HG03103 (cell line): ENCODE data around the gene ARHGAP10.

Experiments used
- ATAC-seq: cut with Tn5 transposase; IDR thresholded peaks from one replicate; pipeline ENCODE4 v1.9.1; 2021; ENCODE audit warnings: low read depth; ENCODE audit not compliant: unreplicated experiment

Gene ARHGAP10

DNA sequence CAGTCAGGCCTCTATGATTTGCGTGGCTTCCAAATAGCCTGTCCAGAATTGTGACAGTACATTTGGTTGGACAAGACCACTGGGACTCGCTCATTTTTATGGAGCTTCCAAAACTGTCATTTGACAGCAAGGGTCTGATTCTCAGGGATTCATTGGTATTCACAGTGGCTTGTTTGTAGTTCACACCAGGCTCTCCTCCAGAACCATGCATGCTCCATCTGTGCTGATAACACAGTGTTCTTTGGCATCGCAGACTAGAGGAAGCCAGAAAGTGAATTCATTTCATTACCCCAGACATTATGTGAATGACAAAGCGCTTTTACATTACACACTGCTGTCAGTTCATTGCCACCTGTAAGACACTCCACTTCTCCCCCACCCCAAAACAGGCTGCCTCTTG is 208.3 kb downstream of the ARHGAP10 start:
- ATAC-seq = no peak

DNA sequence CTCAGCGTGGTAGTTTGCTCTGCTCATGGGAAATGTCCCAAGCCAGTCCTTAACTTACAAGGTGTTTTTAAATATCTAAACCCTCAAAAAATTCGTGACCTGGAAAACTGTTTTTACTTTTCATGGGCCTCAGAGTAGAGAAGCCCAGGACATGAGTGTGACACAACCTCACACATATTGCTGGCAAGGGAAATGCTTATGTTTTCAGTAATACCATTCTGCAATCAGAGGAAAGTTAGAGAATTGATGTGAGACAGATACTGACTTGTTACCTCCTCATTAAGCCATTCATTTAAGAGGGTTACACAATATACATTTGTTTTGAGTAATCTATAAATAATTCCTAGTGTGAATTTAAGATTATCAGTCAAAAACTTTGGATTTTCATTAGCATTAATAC is 209.5 kb downstream of the ARHGAP10 start:
- ATAC-seq = no peak

DNA sequence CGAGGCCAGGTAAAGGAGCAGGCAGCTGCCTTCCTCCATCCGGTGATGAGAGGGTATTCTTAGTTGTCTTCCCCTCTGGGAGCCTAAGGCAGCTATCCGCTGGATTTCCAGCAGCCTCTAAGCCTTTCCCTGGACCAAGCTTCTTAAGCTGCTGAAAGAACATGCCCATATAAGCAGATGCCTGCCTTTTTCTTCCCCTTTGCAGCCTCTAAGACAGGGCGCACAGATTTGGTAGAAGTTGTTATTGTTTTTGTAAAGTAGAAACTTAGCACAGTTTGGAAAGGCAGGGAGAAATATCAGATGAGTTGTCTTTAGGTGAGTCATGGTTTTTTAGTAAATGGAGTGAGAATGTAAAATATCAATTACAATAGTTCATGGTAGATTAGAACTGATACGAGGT is 210.8 kb downstream of the ARHGAP10 start:
- peak; percentile 29 for ATAC-seq

DNA sequence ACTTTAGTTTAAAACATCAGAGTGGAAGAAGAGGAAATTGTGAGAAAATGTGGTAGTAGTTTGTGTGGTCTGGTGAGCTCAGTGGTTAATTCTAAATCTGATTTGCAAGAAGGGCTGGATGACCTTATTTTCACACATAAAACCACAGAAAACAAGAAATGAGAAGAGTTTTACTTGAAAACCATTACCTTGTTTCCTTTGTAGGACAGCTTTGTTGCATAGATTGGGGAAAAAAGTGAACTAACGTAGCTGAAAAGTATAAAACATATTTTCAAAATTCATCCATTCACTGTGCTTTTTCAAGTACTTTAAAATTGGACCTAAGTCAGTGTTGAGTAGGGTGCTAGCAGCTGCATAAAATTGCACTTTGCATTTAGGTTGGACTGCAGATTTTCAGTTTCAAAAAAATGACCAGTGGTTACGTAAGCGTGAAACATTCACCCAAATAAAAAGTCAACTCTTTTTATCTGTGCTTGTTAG is 211.3 kb downstream of the ARHGAP10 start:
- peak; percentile 94 for ATAC-seq

DNA sequence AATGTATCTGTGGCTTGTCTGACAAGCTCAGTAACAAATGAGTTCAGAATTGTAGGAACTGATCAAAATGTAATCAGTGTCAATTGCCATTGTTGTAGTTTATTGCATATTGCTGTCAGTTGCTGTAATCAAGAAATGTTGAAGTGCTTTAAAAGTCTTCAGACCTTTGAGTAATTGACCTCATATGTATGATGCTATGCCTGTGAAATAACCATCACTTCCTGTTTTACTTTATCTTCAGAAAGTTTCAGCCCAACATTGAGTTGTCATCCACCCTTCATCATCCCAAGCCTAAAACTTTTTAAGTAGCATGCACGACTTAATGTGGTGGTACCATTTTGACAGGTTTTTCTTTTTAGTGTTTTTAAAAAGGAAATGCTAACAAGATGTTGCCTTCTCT is 212.4 kb downstream of the ARHGAP10 start:
- ATAC-seq = no peak

DNA sequence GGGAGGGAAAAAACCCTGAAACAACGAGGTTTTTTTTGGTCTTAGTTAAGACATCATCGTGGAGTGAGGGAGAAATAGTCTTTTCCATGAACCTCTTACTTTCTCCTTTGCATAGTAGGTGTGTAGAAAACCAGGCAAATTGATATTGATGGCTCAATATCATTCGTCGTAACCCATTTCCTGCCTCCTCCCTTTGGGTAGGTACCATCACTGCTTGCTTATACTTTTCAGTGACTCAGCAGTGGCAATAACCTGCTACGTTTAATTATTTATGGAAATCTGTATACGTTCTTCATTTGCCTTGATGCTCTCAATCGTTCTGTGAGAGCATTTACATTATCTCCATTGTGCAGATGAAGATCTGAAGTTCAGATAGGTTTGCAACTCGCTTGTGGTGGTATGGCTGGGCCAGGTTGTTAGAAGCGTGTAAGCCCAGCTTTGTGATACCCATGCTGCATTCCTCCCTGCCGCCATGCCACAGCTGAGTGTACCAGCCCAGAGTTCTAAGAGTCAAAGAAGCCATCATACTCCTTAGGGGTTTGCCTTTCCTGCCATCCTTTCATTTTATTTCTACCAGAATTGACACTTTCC is 212.9 kb downstream of the ARHGAP10 start:
- no peak for ATAC-seq

DNA sequence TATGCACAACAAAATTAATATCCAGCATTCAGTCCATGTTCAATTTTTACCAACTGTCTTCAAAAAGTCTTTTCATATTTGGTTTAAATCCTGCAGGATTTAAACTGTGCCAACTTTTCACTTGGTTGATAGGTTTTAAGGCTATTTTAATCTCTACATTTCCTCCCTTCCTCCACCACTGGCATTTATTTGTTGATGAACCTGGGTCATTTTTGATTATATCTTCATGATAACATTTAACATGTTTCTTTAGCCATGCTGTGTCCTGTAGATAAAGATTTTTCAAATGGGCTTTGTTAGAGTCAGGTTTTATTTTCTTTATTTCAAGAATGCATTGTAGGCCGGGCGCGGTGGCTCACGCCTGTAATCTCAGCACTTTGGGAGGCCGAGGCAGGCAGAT is 216.4 kb downstream of the ARHGAP10 start:
- ATAC-seq = no peak

DNA sequence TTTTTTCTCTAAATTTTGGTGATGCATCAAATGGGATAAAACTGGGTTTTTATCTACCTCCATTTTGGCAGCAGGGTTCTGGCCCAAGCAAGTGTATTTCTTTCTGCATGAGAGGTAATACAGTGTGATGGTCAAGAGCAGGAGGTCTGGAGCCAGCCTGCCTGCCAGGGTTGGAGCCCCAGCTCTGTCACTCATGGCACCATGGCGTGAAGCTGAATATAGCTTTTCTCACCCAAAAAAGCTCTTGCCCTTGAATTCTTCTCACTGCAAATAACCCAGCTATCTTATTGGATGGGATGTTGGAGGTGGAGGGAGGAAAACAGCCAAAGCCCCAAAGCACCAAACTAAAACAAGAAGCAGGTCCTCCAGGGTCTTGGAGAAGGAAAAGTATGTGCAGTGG is 218.4 kb downstream of the ARHGAP10 start:
- no peak for ATAC-seq

DNA sequence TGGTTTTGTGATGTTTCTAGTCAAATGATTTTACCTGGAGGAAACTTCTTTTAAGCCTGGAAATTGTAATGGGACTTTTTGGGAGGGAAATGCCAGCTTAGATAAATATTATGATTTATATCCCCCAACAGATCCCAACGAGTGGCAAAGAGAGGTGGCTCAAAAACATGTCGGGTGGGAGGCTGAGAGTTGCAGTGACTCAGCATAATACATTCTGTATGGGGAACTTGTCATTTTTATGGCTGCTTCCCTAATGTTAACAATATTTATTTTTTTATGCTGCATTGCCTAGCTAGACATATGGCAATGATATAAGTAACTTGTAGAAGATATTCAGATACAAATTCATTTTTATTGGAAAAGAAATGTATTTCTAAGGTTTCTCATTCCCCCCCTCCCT is 219.0 kb downstream of the ARHGAP10 start:
- ATAC-seq = no peak

DNA sequence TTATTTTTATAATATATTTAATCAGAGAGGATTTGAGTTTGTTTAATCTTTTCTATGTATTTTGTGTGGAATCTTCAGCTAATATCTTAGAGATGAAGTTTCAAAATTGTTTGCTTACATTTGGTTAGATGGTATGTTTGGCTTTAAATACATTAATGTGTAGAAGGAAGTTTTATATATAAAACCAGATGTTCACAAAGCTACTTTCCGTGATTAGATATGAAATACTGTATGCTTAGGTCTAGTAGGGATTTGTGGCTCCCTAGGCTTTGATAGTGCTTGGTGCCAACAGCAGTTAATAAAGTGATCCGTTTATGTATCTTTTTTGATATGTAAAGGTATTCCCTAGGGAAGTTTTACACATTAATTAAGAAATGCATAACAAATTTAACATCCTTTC is 223.0 kb downstream of the ARHGAP10 start:
- ATAC-seq = no peak

DNA sequence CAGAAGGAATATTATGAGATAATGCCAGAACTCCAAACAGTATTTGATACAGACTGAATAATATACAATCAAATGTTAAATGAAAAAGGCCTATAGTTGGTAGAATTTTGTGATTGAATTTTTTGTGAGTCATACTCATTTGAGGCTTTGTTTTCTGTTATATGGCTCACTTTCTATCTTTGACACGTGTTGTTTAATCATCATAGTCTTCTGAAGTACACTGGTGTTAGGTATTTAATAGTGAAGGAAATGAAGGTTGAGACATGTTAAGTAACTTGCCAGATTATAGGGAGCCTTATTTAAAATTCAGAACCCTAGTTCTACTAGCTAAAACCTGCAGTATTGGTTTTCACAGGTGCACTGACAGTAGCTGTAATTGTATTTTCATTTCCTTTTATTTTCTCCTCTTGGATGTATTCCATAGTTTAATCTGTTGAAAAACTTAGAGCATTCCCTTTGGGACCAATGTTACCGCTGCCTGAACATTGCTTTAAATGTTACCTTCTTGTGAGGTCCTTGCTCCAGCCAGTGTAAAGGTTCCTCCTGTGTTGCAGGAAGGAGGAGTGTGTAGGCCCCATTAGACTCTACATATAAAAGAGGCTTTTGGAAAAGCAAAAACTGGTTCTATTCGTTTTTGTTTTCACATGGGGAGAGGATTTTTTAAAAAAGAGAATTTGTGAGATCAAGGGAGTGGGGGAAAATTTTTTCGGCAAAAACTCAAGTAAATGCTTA is 224.1 kb downstream of the ARHGAP10 start:
- ATAC-seq = no peak

DNA sequence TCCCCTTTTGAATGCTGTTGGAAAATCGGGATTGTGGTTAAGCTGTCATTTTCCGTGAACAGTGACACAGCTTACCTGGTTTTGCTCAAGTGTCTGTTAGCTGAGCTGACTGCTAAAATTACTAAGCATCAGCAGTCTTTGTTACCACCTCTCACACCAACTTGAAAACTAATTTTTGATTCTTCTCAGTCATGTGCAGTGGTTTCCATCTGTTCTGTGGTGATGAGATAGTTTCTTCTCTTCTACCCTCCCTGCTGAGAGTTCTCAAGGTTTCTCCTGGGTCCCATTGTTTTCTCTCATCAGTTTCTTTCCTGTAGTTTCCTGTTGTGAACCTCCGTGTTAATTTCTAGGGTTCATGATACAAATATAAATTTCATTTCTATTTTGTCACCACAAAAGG is 225.6 kb downstream of the ARHGAP10 start:
- ATAC-seq = no peak

DNA sequence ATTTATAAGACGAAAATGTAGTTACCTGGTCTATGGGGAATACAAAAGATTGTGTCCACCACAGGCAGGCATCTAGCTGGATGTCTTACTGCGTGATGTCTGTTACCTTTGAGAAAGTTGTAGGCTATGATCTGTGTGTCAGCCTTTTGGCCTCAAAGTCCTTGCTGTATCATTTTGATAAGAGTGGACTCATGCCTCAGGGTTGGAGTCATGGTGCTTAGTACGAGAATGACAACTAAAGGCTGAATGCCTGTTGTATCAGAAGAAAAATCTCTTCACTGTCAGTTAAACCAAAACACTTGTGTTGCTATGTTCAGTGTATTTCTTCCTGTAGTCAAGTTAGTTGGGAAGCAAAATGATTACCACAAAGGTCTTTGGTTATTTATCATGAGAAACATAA is 226.2 kb downstream of the ARHGAP10 start:
- ATAC-seq = no peak

DNA sequence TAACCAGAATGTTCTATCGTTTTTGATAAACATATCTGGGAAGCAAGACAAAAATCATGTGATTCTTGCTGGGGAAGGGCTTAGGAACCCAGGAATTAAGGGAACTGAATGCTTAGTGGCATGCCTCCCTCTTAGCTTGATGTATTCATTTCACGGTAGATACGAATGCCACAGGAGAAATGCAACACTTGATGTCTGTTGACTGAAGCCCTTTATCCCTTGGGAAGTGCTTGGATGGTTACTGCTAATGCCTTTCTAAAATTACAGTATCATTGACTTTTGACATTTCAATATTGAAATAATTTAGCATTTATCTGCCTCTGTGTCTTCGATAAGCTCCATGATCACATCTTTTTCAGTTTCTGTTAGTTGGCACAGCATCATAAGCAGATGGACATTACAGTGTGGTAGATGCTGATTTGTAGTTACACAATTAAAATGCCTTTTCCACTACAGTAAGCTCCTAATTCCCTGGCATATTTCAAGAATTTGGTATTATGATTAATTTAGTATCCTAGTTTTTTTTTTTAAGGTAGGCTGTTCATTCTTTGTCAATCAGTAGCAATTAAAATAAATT is 226.7 kb downstream of the ARHGAP10 start:
- ATAC-seq = no peak

DNA sequence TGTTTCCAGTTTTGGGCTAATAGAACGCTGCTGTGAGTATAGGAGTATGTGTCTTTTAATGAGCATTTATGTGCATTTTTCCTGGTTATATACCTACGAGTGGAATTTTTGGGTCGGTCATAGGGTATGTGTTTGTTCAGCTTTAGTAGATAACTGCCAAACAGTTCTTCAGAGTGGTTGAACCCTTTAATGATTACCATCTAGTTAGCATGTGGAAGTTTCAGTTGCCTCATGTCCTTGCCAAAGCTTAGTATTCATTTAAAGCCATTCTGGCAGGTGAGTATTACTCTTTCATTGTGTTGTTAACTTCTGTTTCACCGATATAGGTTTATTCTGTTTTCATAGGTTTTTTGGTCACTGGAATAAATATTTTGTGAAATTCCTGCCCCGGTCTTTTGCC is 229.1 kb downstream of the ARHGAP10 start:
- no peak for ATAC-seq

DNA sequence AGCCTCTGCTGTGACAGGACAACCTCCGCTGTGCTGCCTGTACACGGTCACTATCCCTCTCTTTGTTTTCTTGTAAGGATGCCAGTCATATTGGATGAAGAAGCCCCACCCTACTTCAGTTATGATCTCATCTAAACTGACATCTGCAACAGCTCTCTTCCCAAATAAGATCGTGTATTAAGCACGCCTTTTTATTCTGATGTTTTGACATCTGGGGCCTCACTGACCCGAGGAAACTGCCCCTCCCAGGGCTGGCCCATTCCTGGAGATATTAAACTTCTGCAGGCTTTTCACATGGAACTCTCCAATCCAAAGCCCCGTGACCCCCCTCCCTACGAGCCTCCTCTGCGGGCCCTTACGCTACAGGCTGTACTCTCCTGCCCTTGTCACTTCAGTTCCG is 232.0 kb downstream of the ARHGAP10 start:
- ATAC-seq = no peak

DNA sequence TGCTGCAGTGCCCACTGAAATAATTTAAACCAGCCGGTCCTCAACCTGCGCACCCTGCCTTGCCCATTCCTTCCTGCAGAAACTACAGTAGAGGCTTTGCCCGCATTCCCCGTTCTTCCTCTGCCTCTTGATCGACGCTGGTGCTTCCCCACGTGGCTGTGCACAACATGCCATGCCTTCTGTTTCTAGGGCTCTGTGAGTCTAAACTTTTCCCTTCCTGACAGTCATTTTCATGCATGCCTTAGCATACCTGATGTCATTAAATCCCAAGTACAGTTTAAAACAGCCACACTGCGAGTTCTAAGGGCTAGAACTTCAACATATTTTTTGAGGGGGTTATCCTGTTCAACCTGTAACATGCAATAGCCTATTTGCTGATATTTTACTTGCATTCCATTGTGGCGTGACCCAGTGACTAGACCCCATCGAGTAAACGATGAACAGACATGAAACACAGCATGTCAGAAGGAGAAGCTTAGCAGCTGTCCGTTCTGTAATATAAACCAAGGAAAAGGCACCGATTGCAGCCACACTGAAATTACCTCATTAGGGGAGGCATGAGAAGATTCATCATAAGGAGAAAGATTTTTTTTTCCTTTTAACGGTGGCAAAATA is 232.5 kb downstream of the ARHGAP10 start:
- ATAC-seq = no peak

DNA sequence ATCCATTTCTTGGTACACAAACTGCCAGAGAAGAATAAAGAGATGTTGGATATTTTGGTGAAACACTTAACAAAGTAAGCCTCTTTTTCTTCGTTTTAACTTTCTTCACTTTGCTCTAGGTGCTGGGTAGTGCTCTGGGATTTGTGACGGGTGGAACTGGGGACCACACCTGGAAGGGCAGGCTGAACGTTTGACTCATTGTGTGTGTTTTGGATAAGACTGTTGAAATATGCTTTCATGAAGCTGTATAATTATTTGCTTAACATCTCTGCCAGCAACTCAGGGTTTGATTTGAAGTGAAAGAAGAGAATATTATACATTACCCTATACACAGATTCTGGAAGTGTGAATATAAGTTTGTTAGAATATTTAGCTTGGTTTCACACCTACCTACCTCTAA is 233.2 kb downstream of the ARHGAP10 start:
- no peak for ATAC-seq

DNA sequence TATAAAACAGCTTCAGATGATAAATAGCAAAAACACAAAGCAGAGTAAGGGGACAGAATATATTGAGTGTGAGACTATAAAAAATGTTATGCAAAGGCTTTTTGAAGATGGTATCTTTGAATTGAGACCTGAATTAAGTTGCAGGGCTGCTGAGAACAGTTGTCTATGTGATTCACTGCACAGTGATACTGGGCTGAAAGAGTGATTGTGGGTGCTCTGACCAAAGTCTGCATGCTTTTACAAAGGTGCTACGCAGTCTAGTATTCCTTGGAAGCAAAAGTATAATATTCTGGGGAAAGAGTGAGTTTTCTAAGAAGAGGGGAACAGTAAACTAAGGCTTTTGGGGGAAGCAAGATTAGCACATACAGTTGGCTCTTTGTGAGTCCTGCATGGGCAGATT is 234.0 kb downstream of the ARHGAP10 start:
- ATAC-seq = no peak

DNA sequence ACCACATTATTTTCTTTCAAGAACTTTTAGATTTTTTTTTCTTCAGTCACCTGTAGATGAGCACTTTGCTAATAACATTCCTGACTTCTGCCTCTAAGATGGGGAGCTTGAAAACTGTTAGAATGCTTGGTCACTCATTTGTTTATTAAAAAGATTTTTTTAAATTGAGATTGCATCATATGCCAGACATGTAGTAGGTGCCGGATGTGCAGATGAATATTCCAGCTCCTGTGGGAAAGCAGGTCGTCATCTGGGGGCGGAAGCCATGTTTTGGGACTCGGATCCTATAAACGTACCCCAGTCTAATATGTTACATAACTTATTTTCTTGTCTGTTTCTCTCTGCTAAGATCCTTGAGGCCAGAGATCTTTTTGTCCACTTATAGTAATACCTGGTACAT is 236.8 kb downstream of the ARHGAP10 start:
- no peak for ATAC-seq

DNA sequence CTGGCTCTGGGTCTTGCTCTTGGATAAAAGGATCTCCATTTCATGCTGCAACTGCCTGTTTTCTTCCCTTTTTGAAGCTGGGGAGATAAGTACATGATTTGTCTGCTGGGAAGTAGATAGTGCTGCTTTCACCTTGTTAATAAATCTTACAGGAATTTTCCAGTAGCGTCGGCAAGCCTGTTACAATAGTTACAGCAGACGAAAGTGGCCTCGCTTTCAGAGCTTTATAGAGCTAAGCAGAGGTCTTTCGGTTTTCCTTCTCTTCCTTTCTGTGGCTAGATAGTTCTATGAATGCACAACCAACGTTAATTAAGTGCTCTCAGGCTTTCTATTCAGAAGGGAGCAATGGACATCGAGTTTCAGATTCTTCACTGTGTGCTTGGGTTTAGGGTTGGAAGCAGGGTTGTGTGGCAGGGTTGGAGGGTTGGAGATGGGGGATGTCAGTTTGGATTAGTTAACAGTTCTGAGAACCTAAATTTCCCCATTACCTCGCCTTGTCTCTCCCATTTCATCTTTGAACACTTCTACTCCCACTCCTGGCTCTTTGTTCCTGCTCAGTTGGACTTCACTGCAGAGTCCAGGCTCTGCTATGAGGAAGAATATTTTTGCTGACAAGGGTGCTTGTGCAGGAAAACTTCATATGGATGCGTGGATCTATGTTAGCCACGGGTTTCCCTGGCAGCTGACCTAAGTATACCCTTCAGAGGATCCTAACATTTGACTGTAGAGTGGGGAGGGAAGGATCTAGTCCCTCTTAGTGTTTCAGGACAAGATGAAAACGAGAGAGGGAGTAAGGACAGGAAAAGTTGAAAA is 237.9 kb downstream of the ARHGAP10 start:
- peak; percentile 55 for ATAC-seq
